HG02588 (cell line): Measurements from ENCODE around the gene GTF2IRD1.
"Not testable (repeated sequence)": the region's sequence is repeated elsewhere in the genome, so short reads cannot be mapped to it uniquely, and the experiment has no call there.

Experiments
- ATAC-seq: cut with Tn5 transposase; IDR thresholded peaks from one replicate; pipeline ENCODE4 v1.9.1; 2021; ENCODE audit warnings: mild to moderate bottlenecking, moderate library complexity; ENCODE audit not compliant: unreplicated experiment

GTF2IRD1 gene

DNA sequence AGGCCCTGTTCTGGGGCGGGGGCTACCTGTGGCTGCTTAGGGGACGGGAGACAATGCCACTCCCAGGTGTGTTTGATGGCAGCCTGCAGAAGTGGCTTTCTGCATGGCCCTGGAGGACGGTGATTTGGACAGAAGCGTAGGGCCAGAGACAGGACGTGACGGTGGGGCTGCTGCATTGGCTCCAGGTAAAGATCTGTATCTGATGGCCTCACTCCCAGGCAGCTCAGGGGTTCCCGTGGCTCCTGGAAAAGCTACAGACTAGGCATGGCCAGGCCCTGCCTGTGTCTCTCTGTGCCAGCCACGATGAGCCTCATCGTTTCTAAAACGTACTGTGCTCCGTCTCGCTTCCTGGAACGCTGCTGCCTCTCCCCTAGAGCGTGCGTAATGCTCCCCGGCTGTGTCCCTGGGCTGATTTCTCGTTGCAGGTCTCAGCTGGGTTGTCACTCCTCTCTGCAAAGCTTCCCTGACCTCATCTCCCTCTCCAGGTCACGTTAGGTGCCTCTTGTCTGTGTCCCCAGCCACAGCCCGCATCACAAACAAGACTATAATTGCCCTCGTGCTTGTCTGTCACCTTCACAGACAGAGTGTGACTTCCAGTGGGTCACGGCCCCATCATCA lies 12.6 kb downstream of the GTF2IRD1 start:
- no peak for ATAC-seq

DNA sequence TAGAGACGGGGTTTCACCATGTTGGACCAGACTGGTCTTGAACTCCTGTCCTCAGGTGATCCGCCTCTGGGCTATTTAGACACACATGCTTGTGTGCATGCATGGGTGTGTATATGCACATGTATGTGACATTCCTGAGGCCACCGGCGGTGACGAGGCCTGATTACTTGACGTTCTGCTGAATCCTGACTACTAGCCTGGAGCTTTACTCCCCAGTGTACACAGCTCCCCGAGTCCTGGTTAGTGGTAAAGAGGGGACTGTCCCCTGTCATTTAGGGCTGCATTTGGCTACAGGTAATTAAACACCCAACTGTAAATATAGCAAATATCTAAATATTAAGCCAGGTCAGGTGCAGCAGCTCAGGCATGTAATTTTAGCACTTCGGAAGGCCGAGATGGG lies 14.2 kb downstream of the GTF2IRD1 start:
- no peak for ATAC-seq

DNA sequence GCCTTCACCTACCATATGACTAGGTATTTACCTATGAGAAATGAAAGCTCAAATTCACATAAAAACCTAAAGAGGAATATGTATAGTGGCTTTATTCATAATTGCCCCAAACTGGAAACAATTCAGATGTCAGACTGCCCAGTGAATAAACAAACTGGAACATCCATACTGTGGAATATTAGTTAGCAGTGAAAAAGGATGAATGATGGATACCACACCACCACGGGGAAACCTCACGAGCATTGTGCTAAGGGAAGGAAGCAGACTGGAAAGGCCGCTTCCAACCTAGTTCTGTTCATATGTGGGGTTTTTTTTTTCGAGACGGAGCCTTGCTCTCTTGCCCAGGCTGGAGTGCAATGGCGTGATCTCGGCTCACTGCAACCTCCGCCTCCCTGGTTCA lies 16.8 kb downstream of the GTF2IRD1 start:
- no peak for ATAC-seq

DNA sequence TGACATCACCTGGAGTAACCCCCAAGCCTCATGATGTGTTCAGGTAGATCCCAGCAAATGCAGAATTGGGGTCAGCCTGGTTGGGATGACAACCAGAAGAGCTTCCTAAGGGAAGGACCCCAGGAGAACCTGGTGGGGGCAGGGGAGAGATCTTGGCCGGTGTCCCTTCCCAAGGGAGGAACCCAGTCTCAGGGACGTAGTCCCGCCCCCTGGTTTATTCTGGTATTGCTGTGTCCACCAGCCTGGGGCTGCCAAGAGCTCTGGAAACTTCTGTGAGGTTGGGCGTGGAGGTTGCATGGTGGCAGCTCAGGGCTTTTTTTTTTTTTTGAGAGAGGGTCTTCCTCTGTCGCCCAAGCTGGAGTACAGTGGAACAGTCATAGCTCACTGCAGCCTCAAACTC lies 19.4 kb downstream of the GTF2IRD1 start:
- ATAC-seq, result no peak

DNA sequence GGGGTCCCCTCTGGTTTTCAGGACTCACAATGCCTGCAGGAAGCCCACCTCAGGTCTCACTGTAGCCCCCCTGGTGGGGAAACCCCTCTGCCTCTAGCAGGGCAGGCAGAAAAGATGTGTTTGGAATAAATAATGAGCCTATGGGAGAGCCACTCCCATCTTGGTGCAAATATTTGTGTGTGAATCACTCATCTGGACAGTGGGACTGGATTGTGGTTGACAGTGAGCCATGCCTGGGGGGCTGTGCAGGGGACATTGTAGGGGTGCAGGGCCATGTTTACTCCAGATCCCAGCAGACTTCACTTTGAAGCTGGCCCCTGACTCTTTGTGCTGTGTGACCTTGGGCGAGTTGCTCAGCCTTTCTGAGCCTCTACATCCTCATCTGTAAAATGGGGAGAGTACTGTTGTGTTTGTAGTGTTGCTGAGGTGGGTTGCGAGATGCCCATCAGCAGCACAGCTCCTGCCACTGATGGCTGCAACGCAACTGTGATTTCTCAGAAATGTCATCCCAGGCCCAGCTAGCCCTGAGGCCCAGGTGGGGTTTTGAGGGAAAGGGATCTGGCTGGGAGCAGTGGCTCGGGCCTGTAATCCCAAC lies 20.7 kb downstream of the GTF2IRD1 start:
- no peak for ATAC-seq

DNA sequence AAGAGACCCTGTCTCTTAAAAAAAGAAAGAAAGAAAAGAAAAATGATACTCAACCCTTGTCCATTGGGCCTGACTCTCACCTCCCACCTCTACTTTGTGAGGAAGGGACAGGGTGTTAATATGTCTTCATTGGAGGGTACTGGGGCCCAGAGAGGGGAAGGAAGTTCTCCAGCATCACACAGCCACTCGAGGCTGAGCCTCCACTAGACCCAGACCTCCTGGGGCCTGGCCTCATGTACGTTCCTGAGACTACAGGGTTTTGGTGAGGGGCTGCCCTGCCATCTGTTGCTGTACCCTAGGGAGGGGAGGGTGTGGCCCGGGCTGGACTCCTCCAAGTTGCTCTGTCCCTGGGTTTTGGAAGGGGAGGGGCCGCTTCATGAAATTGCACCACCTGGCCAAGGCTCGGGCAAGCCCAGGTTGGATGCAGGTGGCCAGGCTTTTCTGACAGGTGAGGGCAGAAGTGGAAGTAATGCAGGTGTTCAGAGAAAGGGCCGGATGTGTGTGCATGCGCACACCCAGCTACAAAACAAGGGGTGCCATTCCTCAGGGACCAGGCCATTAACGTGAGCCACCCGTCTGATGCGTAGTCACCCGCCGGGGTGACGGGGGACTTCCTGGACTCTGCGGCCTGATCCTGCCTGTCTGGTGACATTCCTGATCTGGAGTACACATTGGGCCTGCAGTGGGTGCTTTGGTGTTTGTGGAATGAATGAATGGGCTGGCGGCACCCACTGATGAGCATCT lies 21.7 kb downstream of the GTF2IRD1 start:
- no peak for ATAC-seq

DNA sequence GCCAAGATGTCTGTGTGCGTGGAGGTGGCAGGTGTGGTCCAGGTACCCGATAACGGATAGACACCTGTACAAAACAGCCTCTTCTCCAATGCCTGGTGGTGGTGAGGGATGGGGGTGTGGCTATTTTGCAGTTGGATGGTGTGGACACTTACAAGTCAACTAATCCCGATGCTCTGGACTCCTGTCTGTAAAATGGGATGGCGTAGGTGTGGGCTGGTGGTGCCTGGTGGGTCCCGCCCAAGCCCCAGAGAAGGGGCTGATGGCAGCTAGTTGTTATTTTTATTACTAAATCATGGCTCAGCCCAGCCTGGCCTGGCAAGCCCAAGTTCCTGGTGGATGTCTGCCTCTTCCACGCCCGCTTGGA lies 22.3 kb downstream of the GTF2IRD1 start:
- ATAC-seq, result no peak

DNA sequence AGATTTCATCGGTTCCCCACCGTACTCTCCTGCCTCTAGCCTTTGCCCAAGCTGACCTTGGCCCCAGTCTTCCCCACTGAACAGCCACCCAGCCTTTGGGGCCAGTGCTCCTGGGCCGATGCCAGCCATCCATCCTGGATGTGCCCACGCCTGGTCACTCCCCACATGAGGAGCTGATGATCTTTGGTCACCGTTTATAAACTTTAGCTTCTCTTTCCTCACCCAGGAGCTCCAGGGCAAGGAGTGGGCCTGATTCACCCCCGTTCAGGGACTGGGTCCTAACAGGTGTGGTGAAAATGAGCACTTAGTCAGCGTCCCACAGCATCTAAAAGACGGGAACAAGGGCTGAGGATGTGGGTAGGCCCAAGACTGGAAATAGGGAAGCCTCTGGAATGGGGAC lies 22.9 kb downstream of the GTF2IRD1 start:
- no peak for ATAC-seq

DNA sequence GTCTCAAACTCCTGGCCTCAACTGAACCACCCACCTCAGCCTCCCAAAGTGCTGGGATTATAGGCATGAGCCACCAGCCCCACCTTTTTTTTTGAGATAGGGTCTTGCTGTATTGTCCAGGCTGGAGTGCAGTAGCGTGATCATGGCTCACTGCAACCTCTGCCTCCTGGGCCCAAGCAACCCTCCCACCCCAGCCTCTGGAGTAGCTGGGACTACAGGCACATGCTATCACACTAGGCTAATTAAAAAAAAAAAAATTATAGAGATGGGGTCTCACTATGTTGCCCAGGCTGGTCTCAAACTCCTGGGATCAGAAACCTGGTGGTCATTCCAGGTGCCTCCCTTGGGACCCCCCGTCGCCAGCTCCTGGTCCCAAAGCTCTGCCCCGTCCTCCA lies 25.0 kb downstream of the GTF2IRD1 start:
- ATAC-seq, result no peak

DNA sequence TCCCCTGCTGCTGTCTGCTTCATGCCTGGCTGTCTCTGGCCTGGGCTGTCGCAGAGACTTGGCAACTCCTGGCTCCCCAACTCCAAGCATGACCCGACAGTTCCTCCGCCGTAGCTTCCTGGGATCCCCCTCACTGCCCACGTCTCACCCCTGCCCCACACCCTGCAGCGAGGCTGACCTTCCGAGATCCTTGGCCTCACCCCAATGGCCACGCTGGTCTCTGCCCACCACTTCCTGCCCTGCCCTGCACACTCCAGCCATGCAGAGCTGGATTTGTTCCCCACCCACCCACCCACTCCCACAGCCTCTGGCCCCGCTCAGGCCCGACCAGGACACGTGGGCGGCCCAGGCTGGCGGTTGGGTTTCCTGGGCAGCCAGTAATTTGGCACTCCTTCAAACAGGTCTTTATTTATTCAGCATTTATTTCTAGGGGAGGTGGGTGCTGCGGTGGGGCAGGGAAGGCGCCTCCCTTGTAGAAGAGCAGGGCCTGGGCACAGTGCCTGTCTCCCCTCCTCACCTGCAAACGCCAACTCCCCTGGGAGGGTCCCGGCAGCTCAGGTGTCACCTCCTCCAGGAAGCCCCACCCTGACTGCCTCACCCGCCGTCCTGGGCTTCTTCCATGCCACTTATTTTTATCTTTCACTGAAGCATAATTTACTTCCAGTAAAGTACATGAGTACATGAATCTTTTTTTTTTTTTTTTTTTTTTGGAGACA lies 25.5 kb downstream of the GTF2IRD1 start:
- no peak for ATAC-seq

DNA sequence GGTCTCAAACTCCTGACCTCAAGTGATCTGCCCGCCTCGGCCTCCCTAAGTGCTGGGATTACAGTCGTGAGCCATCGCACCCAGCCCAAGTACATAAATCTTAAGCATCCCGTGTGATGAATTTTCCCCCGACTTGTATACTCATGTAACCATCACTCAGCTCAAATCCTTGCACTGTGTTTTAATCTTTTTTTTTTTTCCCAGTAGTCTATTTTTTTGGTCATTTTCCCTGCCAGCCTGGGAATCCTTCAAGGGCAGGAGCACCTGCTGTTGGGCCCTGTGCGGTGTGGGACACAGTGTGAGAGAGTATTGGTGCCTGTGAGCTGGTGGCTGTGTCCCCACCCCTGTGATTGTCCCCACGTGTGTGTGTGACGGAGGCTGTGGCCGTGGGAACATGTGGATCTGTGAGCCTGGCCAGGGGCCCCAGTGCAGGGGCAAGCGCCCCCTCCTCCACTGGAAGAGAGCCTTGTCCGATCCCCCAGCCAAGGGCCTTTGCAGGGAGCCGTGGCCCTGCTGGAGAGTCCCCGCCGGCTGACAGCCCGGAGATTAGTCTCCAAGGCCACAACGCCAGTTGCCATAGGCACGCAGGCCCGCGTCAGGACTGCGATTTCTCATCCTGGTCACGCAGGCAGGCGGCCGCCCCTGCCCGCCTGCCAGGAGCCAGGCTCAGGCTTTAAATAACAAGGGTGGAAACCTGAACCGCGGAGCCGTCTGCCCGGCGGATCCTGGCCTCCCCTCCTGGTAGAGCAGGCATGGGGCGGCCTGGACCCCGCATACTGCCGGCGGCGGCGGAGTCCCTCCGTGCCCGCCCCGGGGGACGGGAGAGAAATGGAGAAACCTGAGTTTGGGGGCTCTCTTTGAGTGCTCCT lies 26.5 kb downstream of the GTF2IRD1 start:
- ATAC-seq, result no peak

DNA sequence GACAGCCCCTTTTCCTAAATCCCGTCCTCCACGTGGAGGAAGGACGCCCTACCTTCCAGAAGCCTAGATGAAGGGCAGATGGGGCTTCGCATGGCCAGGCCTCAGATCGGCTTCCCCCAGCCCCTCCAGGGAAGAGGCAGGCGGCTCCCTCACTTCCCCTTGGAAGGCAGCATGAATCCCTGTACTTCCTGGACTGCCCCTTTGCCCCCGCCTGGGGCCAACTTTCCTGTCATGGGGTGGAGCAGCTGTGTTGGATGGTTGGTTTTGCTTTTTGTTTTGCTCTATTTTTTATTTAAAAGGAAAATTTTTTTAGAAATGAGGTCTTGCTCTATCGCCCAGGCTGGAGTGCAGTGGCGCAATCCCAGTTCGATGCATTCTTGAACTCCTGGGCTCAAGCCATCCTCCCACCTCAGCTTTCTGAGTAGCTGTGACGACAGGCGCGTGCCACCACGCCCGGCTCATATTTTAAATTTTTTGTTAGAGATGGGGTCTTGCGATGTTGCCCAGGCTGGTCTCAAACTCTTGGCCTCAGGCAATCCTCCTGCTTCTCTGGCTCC lies 27.2 kb downstream of the GTF2IRD1 start:
- ATAC-seq, result no peak

DNA sequence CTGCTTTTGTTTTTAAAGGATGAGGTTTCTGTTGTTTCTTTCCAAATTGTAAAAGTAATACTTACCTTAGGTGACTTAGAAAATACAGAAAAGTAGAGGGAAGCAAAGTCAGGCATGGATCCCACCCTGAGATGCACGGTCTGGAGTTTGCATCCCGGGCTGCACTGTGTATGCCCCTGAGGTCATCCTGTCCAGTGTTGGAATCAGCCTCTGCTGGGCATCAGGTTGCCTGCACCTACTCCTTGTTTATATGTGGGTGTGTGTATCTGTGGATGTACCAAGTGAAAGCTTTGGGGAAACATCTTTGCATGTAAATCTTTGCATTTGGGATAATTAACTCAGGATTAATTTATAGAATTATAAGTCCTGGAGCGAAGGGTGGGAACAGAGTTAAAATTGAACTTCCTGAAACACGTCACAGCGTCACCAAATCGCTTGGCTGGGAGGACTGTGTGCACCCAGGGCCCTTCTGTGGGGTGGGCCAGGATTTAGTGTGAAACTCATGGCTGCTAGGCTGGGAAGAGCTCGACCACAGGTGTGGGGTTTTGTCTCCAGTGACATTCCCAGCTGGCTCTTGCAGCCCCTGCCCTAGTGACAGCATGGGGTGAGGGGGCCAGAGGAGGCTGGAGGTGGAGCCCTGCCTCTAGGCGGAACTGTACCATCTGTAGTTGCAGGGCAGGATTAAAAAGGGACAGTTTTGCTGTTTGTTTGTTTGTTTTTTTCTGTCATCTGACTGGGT lies 27.9 kb downstream of the GTF2IRD1 start:
- no peak for ATAC-seq

DNA sequence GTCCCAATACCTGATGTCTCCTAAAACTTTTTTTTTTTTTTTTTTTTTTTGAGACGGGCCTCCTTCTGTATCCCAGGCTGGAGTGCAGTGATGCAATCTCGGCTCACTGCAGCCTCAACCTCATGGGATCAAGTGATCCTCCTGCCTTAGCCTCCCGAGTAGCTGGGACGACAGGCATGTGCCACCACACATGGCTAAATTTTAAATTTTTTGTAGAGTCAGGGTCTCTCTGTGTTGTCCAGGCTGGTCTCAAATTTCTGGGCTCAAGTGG lies 28.4 kb downstream of the GTF2IRD1 start:
- no peak for ATAC-seq

DNA sequence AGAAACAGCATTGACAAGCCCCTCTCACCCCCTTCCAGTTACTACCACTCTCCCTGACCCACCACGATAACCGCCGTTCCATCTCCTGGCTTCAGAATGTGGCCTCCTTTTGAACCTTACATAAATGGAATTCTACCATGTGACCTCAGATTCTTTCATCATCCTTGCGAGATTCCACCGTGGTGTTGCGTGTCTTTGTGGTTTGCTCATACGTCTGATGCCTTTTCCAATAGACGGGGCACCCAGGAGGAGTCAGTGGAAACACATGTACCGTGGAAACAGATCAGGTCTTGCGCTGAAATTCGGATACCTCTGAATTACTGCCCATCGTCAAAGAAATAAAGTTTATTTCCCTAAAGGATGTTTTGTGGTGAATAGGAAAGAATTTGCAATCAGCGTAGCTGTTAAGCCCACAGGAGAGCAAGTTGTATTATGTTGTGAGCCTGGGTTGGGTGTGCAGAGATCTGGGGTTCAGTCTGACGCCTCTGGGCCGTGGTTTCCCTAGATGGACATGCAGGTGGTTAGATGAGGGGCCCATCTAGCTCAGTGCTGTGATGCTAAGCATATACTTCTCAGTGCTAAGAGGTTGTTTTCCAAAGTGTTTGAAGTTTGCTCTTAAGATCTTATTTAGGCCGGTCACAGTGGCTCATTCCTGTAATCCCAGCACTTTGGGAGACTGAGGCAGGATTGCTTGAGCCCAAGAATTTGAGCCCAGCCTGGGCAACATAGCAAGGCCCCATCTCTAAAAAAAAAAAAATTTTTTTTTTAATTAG lies 29.1 kb downstream of the GTF2IRD1 start:
- ATAC-seq, result no peak

DNA sequence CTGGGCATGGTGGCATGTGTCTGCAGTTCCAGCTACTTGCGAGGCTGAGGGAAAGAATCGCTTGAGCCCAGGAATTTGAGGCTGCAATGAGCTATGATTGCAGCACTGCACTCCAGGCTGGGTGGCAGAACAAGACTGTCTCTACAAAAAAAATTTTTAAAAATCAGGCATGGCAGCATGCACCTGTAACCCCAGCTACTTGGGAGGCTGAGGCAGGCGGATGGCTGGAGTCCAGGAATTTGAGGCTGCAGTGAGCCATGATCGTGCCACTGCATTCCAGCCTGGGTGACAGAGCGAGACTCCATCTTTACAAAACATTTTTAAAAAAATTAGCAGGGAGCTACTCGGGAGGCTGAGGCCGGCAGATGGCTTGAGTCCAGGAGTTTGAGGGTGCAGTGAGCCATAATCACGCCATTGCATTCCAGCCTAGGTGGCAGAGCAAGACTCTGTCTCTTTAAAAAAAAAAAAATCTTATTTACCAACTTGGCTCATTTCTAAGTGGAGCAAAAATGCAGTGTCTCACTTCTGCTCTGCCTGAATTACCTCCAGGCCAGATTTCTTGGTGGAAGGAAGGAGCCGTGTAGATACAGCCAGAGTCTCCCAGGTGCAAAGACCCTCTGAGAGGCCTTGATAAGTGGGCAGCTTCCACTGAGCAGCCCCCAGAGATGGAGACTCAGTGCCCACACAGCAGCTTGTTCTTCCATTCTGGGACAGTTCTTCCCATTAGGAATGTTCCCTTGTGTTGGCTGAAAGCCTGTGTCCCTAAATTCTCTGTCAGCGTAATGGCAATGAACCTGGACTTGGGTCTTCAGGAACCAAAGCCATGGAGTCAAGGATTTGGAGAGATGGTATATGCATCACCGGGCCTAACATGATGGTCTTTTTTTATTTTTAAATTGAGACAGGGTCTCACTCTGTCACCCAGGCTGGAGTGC lies 30.0 kb downstream of the GTF2IRD1 start:
- no peak for ATAC-seq

DNA sequence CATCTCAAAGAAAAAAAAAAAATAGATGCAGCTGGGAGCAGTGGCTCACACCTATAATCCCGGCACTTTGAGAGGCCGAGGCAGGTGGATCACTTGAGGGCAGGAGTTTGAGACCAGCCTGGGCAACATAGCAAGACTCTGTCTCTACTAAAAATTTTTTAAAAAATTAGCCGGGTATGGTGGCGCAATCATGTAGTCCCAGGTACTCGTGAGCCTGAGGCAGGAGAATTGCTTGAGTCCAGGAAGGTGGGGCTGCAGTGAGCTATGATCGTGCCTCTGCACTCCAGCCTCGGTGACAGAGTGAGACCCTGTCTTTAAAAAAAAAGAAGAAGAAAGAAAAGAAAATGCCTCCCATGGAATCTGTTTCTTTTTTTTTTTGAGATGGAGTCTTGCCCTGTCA lies 31.9 kb downstream of the GTF2IRD1 start:
- ATAC-seq, result no peak

DNA sequence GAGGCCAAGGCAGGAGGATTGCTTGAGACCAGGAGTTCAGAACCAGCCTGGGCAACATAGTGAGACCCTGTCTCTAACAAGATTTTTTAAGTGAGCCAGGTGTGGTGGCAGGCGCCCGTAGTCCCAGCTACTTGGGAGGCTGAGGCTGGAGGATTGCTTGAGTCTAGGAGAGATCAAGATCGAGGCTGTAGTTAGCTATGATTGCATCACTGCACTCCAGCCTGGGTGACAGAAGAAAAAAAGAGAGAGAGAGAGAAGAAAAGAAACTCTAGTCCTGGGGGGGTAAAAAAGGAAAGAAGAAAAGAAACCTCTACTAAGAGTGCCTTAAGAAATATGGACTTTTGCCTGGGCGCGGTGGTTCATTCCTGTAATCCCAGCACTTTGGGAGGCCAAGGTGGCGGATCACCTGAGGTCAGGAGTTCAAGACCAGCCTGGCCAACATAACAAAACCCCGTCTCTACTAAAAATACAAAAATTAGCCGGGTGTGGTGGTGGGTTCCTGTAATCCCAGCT lies 34.9 kb downstream of the GTF2IRD1 start:
- ATAC-seq, result not testable (repeated sequence)
